NB4 (cell line): ENCODE data around the gene WDFY4.

Source experiments
- DNase-seq: peaks from one replicate; pipeline ENCODE4 v3.0.0; 2010; ENCODE audit warnings: low read depth
- H3K4me3 ChIP-seq: one replicate; pipeline ENCODE4 v1.5.1; 2011; ENCODE audit warnings: mild to moderate bottlenecking, low read depth, low read length, moderate library complexity
- MYC ChIP-seq: IDR thresholded peaks from 2 replicates; pipeline ENCODE4 v1.6.1; 2011; ENCODE audit warnings: low read depth, low read length
- POLR2A ChIP-seq: IDR thresholded peaks from 2 replicates; pipeline ENCODE4 v1.6.1; 2011; ENCODE audit warnings: mild to moderate bottlenecking; ENCODE audit not compliant: insufficient read length; ENCODE audit errors: extremely low read depth
- TF ChIP-seq, protein P1 (sequence below): IDR thresholded peaks from one replicate; pipeline ENCODE4 v1.5.1; 2012; ENCODE audit warnings: low read depth, low read length
- TF ChIP-seq, protein P2 (sequence below): IDR thresholded peaks from 2 replicates; pipeline ENCODE4 v1.6.1; 2011; ENCODE audit warnings: low read depth, low read length

Gene WDFY4

DNA sequence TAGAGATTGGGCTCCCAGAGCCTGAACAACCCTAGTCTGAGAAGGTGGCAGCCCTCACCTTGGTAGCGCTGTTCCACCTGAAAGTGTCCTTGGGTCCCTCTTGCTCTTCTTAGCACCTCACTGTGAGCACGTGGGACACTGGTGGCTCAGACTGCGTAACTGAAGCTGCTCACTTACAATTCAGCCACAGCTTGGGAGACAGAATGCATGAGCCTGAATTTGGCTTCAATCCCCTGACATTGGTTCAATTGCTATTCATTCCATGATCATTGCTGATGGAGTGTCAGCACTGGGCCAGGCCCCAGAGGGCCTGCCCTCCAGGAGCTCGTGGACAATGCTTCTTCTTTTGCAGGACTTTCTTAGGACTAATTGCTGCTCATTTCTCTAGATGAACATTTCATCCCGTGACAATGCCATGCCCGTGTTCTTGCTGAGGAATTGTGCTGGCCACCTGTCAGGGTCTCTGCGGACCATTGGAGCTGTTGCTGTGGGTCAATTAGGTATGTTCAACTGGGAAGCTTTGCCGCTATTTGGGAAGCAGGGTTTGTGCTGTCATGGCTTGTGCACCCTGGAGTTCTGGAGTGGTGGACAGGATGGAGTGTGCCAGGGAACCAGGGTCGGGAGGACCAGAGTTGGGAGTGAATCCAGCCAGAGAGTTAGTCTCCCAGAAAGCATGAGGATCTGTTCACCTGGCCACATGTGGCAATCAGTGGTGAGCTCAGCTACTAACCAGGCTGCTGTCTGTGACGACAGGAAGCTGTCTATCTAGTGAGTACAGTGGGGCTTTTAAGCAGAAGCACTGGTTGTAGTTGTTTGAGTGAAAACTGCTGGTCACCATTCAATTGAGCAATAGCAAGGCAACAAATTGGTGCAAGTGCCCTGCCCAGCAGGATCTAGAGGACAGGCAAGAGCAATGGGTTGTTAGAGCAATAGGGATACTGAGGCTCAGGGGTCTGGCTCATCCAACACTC lies 105.1 kb downstream of the WDFY4 start:
- no peak for DNase-seq
- TF ChIP-seq, protein P1, sequence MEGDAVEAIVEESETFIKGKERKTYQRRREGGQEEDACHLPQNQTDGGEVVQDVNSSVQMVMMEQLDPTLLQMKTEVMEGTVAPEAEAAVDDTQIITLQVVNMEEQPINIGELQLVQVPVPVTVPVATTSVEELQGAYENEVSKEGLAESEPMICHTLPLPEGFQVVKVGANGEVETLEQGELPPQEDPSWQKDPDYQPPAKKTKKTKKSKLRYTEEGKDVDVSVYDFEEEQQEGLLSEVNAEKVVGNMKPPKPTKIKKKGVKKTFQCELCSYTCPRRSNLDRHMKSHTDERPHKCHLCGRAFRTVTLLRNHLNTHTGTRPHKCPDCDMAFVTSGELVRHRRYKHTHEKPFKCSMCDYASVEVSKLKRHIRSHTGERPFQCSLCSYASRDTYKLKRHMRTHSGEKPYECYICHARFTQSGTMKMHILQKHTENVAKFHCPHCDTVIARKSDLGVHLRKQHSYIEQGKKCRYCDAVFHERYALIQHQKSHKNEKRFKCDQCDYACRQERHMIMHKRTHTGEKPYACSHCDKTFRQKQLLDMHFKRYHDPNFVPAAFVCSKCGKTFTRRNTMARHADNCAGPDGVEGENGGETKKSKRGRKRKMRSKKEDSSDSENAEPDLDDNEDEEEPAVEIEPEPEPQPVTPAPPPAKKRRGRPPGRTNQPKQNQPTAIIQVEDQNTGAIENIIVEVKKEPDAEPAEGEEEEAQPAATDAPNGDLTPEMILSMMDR: no peak
- no peak for TF ChIP-seq POLR2A
- TF ChIP-seq MYC: no peak
- TF ChIP-seq, protein P2, sequence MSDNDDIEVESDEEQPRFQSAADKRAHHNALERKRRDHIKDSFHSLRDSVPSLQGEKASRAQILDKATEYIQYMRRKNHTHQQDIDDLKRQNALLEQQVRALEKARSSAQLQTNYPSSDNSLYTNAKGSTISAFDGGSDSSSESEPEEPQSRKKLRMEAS: no peak
- H3K4me3 ChIP-seq: no peak overlapping the region

GRCh38 chr10:48790457-48791044 lies 105.9 kb downstream of the WDFY4 start:
- H3K4me3 ChIP-seq: no peak overlapping the region
- DNase-seq: no peak
- TF ChIP-seq, protein P2: no peak
- TF ChIP-seq, protein P1: no peak
- TF ChIP-seq MYC (no peak), POLR2A (no peak)

DNA sequence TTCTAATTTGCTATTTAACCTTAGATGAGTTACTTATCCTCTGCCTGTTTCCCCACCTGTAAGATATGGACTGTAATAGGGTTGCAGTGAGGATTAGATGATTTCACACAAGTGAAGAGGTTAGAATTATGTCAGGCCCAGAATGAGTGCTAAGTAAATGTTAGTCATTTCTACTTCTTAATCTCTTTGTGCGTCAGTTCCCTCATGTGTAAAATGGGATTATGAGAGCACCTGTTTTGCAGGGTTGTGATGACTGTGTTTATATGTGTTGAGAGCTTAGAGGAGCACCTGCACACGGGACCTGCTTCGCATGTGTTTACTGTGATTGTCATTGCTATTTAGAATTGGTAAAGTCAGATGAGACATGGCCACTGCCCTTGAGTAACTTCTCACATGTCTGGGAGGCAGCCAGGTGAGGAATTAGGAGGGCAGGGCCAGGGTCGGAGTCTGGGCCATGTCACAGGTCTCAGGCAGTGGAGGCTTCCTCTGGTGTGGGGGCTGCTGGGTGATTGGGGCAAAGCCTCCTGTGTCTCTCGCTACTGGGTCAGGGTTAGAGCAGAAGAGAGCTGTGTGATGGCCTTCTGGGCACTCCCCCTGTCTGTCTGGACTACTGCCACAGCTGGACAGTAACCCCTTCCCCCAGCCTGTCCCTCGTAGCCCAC lies 106.7 kb downstream of the WDFY4 start:
- no peak overlapping the region for H3K4me3 ChIP-seq
- TF ChIP-seq MYC (no peak), POLR2A (no peak)
- TF ChIP-seq, protein P1: no peak
- TF ChIP-seq, protein P2: no peak
- no peak for DNase-seq

DNA sequence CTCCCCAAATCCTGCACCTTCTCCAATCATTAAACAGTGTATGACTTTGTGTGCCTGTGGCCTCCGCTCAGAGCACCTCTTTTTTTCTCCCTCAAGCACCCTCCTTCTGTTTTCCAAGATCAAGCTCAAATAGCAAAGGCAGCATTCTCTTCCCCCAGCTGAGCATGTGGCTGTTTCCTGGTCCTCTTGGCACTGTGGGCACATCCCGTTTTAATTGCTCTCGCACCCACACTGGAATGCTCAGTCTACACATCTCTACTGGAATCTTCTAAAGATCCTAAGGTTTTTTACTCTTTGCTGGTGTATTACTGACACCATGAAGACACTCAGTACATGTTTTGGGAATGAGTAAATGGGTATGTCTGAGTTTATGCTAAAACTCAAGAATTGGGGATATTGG lies 107.4 kb downstream of the WDFY4 start:
- DNase-seq: no peak
- H3K4me3 ChIP-seq: no peak overlapping the region
- TF ChIP-seq, protein P1: no peak
- TF ChIP-seq, protein P2: no peak
- TF ChIP-seq POLR2A (no peak), MYC (no peak)

- TF ChIP-seq, protein P2: no peak
- TF ChIP-seq, protein P1: no peak
- TF ChIP-seq MYC: no peak
- no peak for TF ChIP-seq POLR2A
- no peak overlapping the region for H3K4me3 ChIP-seq
- DNase-seq: no peak
These were observed 108.0 kb downstream of the WDFY4 start for GRCh38 chr10:48792687-48793096.
